Measurements from ENCODE around the gene PIP4K2C. TPM values are rescaled to one million over a fixed set of nuclear protein-coding genes. Genes with fewer than 3 reads are reported as not detected.
"Not testable (repeated sequence)": the region's sequence is repeated elsewhere in the genome, so short reads cannot be mapped to it uniquely, and the experiment has no call there.

PIP4K2C gene
- polyA plus RNA-seq, 2 of the 4 experiments (the other 2 are of a cell fraction), result 35.3 to 62.9 TPM

GRCh38 chr12:57632958-57633840 lies 42.2 kb downstream of the PIP4K2C start, which contains the start of gene B4GALNT1 (continued):
- no peak for TF ChIP-seq HOXB13 (CRISPR knock-in tag; IDR thresholded peaks at IDR 0.05; ENCODE audit: low read depth)

DNA sequence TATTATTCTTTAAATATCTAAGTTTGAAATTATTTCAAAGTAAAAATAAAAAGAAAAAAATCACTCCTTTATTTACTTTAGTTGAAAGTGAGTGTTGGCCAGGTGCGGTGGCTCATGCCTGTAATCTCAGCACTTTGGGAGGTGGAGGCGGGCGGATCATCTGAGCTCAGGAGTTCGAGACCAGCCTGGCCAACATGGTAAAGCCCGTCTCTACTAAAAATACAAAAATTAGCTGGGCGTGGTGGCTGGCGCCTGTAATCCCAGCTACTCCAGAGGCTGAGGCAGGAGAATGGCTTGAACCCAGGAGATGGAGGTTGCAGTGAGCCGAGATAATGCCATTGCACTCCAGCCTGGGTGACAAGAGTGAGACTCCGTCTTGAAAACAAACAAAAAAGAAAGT lies 45.7 kb downstream of the PIP4K2C start:
- CTCF ChIA-PET, result interaction anchor here (0.6 to 2.2 kb wide), 11 partner anchors 9 to 178 kb away, joined by 3 to 6 read pairs (median 5); partner anchors contain the start of gene GLI1
- ATAC-seq; FAIRE-seq; H3K9me3 ChIP-seq; H3K4me3 ChIP-seq; H3K4me2 ChIP-seq; DNase-seq (ENCODE audit: low read depth in 1 of 2, low spot score in 1 of 2); H3K27ac ChIP-seq: not testable (repeated sequence)
- WGBS (ENCODE audit: missing lambda C conversion rate), result 72% methylated on average over 9 of the region's 9 CpGs
- peaks cover 10% of the 10 kb centered on the region for H3K4me1 ChIP-seq
- POLR2A ChIA-PET, result interaction anchor here (1.0 kb wide), 1 partner anchor 45 kb away, joined by 3 read pairs; no protein-coding TSS in a partner anchor

DNA sequence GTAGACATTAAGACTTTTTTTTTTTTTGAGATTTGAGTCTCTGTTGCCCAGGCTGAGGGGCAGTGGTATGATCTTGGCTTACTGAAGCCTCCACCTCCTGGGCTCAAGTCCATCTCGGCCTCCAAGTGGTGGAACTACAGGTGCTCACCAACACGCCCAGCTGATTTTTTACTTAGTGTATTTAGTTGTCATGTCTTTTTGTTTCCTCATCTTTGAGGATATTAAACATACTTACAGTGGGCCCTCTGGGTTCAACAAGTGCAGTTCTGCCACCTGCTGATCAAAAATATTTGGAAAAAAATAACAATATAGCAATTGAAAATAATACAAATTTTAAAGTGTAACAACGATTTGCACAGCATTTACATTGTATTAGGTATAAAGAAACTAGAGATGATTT lies 46.4 kb downstream of the PIP4K2C start:
- 32% methylated on average over 3 of the region's 3 CpGs for WGBS (ENCODE audit: missing lambda C conversion rate)
- H3K4me2 ChIP-seq, result no peak overlapping the region
- peak in 1 of 2 experiments; percentile 56 for DNase-seq (ENCODE audit: low read depth in 1 of 2, low spot score in 1 of 2)
- FAIRE-seq, result no peak
- CTCF ChIA-PET, result interaction anchor here (0.6 to 2.4 kb wide), 10 partner anchors 10 to 178 kb away, joined by 3 to 15 read pairs (median 5); partner anchors contain the start of gene GLI1
- H3K9me3 ChIP-seq, result no peaks in the 10 kb centered on the region
- no peak for ATAC-seq
- POLR2A ChIA-PET, result interaction anchor here (1.0 kb wide), 1 partner anchor 46 kb away, joined by 3 read pairs; no protein-coding TSS in a partner anchor
- H3K4me1 ChIP-seq, result peaks cover 8% of the 10 kb centered on the region
- no peak overlapping the region for H3K27ac ChIP-seq
- no peak overlapping the region for H3K4me3 ChIP-seq
- TF ChIP-seq RAD21 (conservative IDR thresholded peaks at IDR 0.05 in 1 of 2, IDR thresholded peaks at IDR 0.05 in 1 of 2), result peak in 1 of 2 experiments; percentile 36; a peak in 3 of 5 replicates
- TF ChIP-seq CBX2 (IDR thresholded peaks at IDR 0.05; ENCODE audit: borderline replicate concordance, low read depth), result no peak
- TF ChIP-seq, protein P1, sequence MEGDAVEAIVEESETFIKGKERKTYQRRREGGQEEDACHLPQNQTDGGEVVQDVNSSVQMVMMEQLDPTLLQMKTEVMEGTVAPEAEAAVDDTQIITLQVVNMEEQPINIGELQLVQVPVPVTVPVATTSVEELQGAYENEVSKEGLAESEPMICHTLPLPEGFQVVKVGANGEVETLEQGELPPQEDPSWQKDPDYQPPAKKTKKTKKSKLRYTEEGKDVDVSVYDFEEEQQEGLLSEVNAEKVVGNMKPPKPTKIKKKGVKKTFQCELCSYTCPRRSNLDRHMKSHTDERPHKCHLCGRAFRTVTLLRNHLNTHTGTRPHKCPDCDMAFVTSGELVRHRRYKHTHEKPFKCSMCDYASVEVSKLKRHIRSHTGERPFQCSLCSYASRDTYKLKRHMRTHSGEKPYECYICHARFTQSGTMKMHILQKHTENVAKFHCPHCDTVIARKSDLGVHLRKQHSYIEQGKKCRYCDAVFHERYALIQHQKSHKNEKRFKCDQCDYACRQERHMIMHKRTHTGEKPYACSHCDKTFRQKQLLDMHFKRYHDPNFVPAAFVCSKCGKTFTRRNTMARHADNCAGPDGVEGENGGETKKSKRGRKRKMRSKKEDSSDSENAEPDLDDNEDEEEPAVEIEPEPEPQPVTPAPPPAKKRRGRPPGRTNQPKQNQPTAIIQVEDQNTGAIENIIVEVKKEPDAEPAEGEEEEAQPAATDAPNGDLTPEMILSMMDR (IDR thresholded peaks at IDR 0.05), result peak; percentile 24; the same call in 1 of the 3 replicates
- no peak for TF ChIP-seq JUN (IDR thresholded peaks at IDR 0.05)

DNA sequence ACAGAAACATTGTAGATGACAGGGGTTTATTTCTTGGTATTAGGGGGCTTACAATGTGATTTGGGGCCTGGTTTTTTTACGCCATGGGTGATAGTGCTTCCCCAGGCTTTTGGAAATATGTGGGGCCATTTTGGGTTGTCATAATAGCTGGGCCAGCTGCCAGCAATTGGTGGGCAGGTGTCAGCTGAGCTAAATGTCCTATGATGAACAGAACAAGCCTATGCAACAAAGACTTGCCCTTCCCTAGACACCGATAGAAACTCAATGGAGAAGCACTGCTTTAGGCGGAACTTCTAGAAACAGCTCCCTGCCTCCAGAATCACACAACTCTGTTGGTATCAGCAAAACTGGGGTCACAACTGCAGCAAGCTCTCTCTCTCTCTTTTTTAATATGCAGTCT lies 47.1 kb downstream of the PIP4K2C start:
- Histone ChIP-seq H3K9me3 (no peaks in the 10 kb centered on the region), H3K4me1 (peaks cover 8% of the 10 kb centered on the region), H3K4me3 (no peak overlapping the region), H3K4me2 (no peak overlapping the region), H3K27ac (no peak overlapping the region)
- 81% methylated on average over 3 of the region's 3 CpGs for WGBS (ENCODE audit: missing lambda C conversion rate)
- no peak for DNase-seq (ENCODE audit: low read depth in 1 of 2, low spot score in 1 of 2)
- TF ChIP-seq CEBPB (IDR thresholded peaks at IDR 0.05), result no peak
- TF ChIP-seq MYC (IDR thresholded peaks at IDR 0.05; ENCODE audit: borderline replicate concordance, low read length), result no peak
- no peak for TF ChIP-seq EP300 (IDR thresholded peaks at IDR 0.05)
- TF ChIP-seq, protein P2, sequence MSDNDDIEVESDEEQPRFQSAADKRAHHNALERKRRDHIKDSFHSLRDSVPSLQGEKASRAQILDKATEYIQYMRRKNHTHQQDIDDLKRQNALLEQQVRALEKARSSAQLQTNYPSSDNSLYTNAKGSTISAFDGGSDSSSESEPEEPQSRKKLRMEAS (IDR thresholded peaks at IDR 0.05), result no peak
- ATAC-seq, result no peak
- CTCF ChIA-PET, result interaction anchor here (0.8 to 2.4 kb wide), 9 partner anchors 11 to 97 kb away, joined by 3 to 15 read pairs (median 4); no protein-coding TSS in a partner anchor
- FAIRE-seq, result no peak
- POLR2A ChIA-PET, result no interaction called here

- WGBS (ENCODE audit: missing lambda C conversion rate), result 23% methylated on average over 7 of the region's 7 CpGs
- no peak overlapping the region for H3K4me3 ChIP-seq
- no peak overlapping the region for H3K27ac ChIP-seq
- peaks cover 16% of the 10 kb centered on the region for H3K9me3 ChIP-seq
- H3K4me2 ChIP-seq, result no peak overlapping the region
- CTCF ChIA-PET, result interaction anchor here (1.2 to 4.0 kb wide), 3 partner anchors 15 to 58 kb away, joined by 3 to 24 read pairs (median 5); partner anchors contain the start of gene OS9
- no peak for DNase-seq (ENCODE audit: low read depth in 1 of 2, low spot score in 1 of 2)
- FAIRE-seq, result no peak
- POLR2A ChIA-PET, result no interaction called here
- no peak for ATAC-seq
- H3K4me1 ChIP-seq, result no peaks in the 10 kb centered on the region
- no peak for TF ChIP-seq ZNF302 (CRISPR knock-in tag; IDR thresholded peaks at IDR 0.05)
- no peak for TF ChIP-seq ZFP36 (IDR thresholded peaks at IDR 0.05; ENCODE audit: borderline replicate concordance, partially characterized antibody)
- no peak for TF ChIP-seq SMC3 (IDR thresholded peaks at IDR 0.05)
- no peak for TF ChIP-seq ZC3H11A (IDR thresholded peaks at IDR 0.05)
- TF ChIP-seq NPAS2 (CRISPR knock-in tag; IDR thresholded peaks at IDR 0.05; ENCODE audit: borderline replicate concordance), result no peak
- no peak for TF ChIP-seq NR3C1 (IDR thresholded peaks at IDR 0.05)
- no peak for TF ChIP-seq BHLHE40 (IDR thresholded peaks at IDR 0.05; ENCODE audit: low read depth, low read length)
- no peak for TF ChIP-seq POLR2A (IDR thresholded peaks at IDR 0.05; ENCODE audit: low read length)
- TF ChIP-seq, protein P2 (IDR thresholded peaks at IDR 0.05), result no peak
- no peak for TF ChIP-seq POLR2AphosphoS2 (conservative IDR thresholded peaks at IDR 0.05; ENCODE audit: low read length)
- TF ChIP-seq, protein P3, sequence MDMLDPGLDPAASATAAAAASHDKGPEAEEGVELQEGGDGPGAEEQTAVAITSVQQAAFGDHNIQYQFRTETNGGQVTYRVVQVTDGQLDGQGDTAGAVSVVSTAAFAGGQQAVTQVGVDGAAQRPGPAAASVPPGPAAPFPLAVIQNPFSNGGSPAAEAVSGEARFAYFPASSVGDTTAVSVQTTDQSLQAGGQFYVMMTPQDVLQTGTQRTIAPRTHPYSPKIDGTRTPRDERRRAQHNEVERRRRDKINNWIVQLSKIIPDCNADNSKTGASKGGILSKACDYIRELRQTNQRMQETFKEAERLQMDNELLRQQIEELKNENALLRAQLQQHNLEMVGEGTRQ (IDR thresholded peaks at IDR 0.05), result no peak
- TF ChIP-seq, protein P4, sequence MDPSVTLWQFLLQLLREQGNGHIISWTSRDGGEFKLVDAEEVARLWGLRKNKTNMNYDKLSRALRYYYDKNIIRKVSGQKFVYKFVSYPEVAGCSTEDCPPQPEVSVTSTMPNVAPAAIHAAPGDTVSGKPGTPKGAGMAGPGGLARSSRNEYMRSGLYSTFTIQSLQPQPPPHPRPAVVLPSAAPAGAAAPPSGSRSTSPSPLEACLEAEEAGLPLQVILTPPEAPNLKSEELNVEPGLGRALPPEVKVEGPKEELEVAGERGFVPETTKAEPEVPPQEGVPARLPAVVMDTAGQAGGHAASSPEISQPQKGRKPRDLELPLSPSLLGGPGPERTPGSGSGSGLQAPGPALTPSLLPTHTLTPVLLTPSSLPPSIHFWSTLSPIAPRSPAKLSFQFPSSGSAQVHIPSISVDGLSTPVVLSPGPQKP (IDR thresholded peaks at IDR 0.05; ENCODE audit: low read depth, low read length), result no peak
Measured at GRCh38 chr12:57640175-57641042, 49.4 kb downstream of the PIP4K2C start.

Data from A549 (cell line).